ENCODE results near the gene ADGRL1. TPM values are rescaled to one million over a fixed set of nuclear protein-coding genes. Genes with fewer than 3 reads are reported as not detected.

Gene ADGRL1
- total and polyA plus RNA-seq, 10 donors: 1.8 to 21.1 (median 12.4) TPM

DNA sequence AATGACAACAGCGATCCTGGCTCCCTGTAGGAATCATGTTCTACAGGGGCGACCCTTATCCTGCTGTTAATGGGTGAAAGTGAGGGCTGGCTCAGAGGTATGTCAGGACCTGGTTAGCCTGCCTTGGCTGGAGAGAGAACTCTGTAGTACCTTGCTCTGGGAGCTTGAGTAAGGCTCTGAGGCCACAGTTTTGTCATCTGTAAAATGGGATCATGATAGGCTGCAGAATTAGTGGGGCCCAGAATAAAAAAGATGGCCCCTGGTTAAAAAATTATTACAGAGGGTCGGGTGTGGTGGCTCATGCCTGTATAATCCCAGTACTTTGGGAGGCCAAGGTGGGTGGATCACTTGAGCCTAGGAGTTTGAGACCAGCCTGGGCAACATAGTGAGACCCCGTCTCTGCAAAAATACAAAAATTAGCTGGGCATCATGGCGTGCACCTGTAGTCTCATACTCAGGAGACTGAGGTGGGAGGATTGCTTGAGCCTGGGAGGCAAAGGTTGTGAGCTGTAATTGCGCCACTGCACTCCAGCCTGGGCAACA lies 104.9 kb downstream of the ADGRL1 start:
- peaks cover 0 to 100% (median 87%) of the 10 kb centered on the region in 6 donors for H3K36me3 ChIP-seq
- H3K27me3 ChIP-seq (replicated peaks in 1 of 7): no peaks in the 10 kb centered on the region
- intact Hi-C loops (cut with DNase I; ENCODE audit: low total_unique reads): no loop called here
- peaks cover 5 to 25% (median 20%) of the 10 kb centered on the region in 6 donors for H3K4me1 ChIP-seq
- H3K27ac ChIP-seq: peak overlapping the region in 2 of 8 donors; percentile 16 to 65
- 94 to 98% (median 97%) methylated on average over 4 to 6 of the region's 6 CpGs for WGBS, 5 donors
- TF ChIP-seq POLR2AphosphoS5 (IDR thresholded peaks at IDR 0.05): no peak
- no peak for TF ChIP-seq POLR2A (IDR thresholded peaks at IDR 0.05)
- TF ChIP-seq, protein P1, sequence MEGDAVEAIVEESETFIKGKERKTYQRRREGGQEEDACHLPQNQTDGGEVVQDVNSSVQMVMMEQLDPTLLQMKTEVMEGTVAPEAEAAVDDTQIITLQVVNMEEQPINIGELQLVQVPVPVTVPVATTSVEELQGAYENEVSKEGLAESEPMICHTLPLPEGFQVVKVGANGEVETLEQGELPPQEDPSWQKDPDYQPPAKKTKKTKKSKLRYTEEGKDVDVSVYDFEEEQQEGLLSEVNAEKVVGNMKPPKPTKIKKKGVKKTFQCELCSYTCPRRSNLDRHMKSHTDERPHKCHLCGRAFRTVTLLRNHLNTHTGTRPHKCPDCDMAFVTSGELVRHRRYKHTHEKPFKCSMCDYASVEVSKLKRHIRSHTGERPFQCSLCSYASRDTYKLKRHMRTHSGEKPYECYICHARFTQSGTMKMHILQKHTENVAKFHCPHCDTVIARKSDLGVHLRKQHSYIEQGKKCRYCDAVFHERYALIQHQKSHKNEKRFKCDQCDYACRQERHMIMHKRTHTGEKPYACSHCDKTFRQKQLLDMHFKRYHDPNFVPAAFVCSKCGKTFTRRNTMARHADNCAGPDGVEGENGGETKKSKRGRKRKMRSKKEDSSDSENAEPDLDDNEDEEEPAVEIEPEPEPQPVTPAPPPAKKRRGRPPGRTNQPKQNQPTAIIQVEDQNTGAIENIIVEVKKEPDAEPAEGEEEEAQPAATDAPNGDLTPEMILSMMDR (IDR thresholded peaks at IDR 0.05 in 8 of 11, conservative IDR thresholded peaks at IDR 0.05 in 3 of 11): no peak
- H3K4me3 ChIP-seq: no peak overlapping the region
- no peak for DNase-seq
- no peaks in the 10 kb centered on the region for H3K9me3 ChIP-seq

Small RNA genes within 50 kb of the gene (small RNA-seq; reads per million reads assigned to genes)
- gene RN7SL231P: 0 reads per million in 4 donors

Other genes starting within 250 kb of the ADGRL1 start
- gene RFX1, start 199.8 kb downstream of the ADGRL1 start, total RNA-seq: 10 to 100 TPM in 5 of 7 donors, 1 to 10 TPM in 2; 9.2 to 22.4 (median 17.9) TPM
- gene RFX1, start 199.8 kb downstream of the ADGRL1 start, polyA plus RNA-seq: 1 to 10 TPM; 2.2 to 8.0 (median 4.2) TPM
- gene RLN3, start 178.0 kb downstream of the ADGRL1 start, total RNA-seq: not detected
- under 1 TPM in 1 of 3 donors, not detected in 2; 0.35 TPM for gene RLN3, start 178.0 kb downstream of the ADGRL1 start, polyA plus RNA-seq
- gene IL27RA, start 174.4 kb downstream of the ADGRL1 start, total RNA-seq: 10 to 100 TPM; 15.7 to 28.7 (median 20.8) TPM
- gene IL27RA, start 174.4 kb downstream of the ADGRL1 start, polyA plus RNA-seq: 10 to 100 TPM; 12.8 to 14.4 (median 13.4) TPM
- gene PALM3, start 144.1 kb downstream of the ADGRL1 start, total RNA-seq: not detected
- under 1 TPM; 0.02 to 0.32 (median 0.05) TPM for gene PALM3, start 144.1 kb downstream of the ADGRL1 start, polyA plus RNA-seq
- 1 to 10 TPM; 1.8 to 8.0 (median 2.0) TPM for gene MISP3, start 133.4 kb downstream of the ADGRL1 start, total RNA-seq
- 1 to 10 TPM; 1.5 to 2.2 (median 1.9) TPM for gene MISP3, start 133.4 kb downstream of the ADGRL1 start, polyA plus RNA-seq
- 1 to 10 TPM in 1 of 7 donors, not detected in 6; 4.9 TPM for gene C19orf67, start 120.4 kb downstream of the ADGRL1 start, total RNA-seq
- gene C19orf67, start 120.4 kb downstream of the ADGRL1 start, polyA plus RNA-seq: not detected
- gene SAMD1, start 115.4 kb downstream of the ADGRL1 start, total RNA-seq: 10 to 100 TPM; 25.5 to 36.8 (median 30.6) TPM
- gene SAMD1, start 115.4 kb downstream of the ADGRL1 start, polyA plus RNA-seq: 10 to 100 TPM; 19.6 to 31.4 (median 24.3) TPM
- gene PRKACA, start 88.4 kb downstream of the ADGRL1 start, total RNA-seq: 100 to 1,000 TPM in 6 of 7 donors, 10 to 100 TPM in 1; 87.7 to 256 (median 132) TPM
- 10 to 100 TPM; 26.6 to 77.3 (median 31.4) TPM for gene PRKACA, start 88.4 kb downstream of the ADGRL1 start, polyA plus RNA-seq
- gene ASF1B, start 69.6 kb downstream of the ADGRL1 start, total RNA-seq: 10 to 100 TPM in 3 of 7 donors, 1 to 10 TPM in 4; 4.0 to 24.8 (median 7.0) TPM
- gene ASF1B, start 69.6 kb downstream of the ADGRL1 start, polyA plus RNA-seq: 10 to 100 TPM in 2 of 3 donors, 1 to 10 TPM in 1; 3.8 to 12.5 (median 10.1) TPM
- 100 to 1,000 TPM; 190 to 455 (median 280) TPM for gene ADGRE5, start 175.3 kb upstream of the ADGRL1 start, total RNA-seq
- 10 to 100 TPM; 42.8 to 87.8 (median 55.7) TPM for gene ADGRE5, start 175.3 kb upstream of the ADGRL1 start, polyA plus RNA-seq
- gene DDX39A, start 213.2 kb upstream of the ADGRL1 start, total RNA-seq: 100 to 1,000 TPM in 6 of 7 donors, 10 to 100 TPM in 1; 81.8 to 155 (median 124) TPM
- gene DDX39A, start 213.2 kb upstream of the ADGRL1 start, polyA plus RNA-seq: 100 to 1,000 TPM; 176 to 267 (median 248) TPM
- gene PKN1, start 227.1 kb upstream of the ADGRL1 start, total RNA-seq: 100 to 1,000 TPM; 138 to 213 (median 175) TPM
- 100 to 1,000 TPM in 2 of 3 donors, 10 to 100 TPM in 1; 93.3 to 186 (median 113) TPM for gene PKN1, start 227.1 kb upstream of the ADGRL1 start, polyA plus RNA-seq

Data from spleen (tissue), 11 donors.